Caco-2 (cell line): ENCODE data around the gene CHRFAM7A. TPM values are rescaled to one million over a fixed set of nuclear protein-coding genes. Genes with fewer than 3 reads are reported as not detected.
"Not testable (repeated sequence)": the region's sequence is repeated elsewhere in the genome, so short reads cannot be mapped to it uniquely, and the experiment has no call there.

Source experiments
- BruUV-seq: library from RNA; stranded (reverse); fragments of 400-500 nt; replicated peaks from 2 replicates; lab custom pipeline; 2021; lab: Mats Ljungman, UMichigan
- CTCF ChIA-PET: fragments of 300-600 bp; sonication (Branson Sonifier 250); formaldehyde crosslinking; loops from one replicate; lab custom pipeline; 2022; ENCODE audit warnings: antibody characterized with exemption; lab: Charles Lee
- POLR2A ChIA-PET: fragments of 300-600 bp; sonication (Branson Sonifier 250); formaldehyde crosslinking; loops from one replicate; lab custom pipeline; 2022; ENCODE audit warnings: antibody characterized with exemption; lab: Charles Lee
- DNase-seq, 2 experiments: peaks; one replicate each; pipeline versions ENCODE4 v3.0.0 to v3.0.0-alpha.2; 2020 to 2022
- H3K27me3 ChIP-seq: replicated peaks from 2 replicates; pipeline ENCODE4 v1.6.0; 2011; ENCODE audit warnings: low read length; ENCODE audit not compliant: control insufficient read depth, insufficient read depth
- H3K36me3 ChIP-seq: 2 replicates; pipeline ENCODE4 v1.5.1; 2011; ENCODE audit warnings: low read length; ENCODE audit not compliant: control insufficient read depth, insufficient read depth
- H3K4me1 ChIP-seq: fragments of 250-450 bp; sonication (Bioruptor Pico); 2 replicates; pipeline ENCODE4 v1.5.1; 2020; ENCODE audit warnings: mild to moderate bottlenecking
- H3K4me3 ChIP-seq: 2 replicates; pipeline ENCODE4 v1.5.1; 2011; ENCODE audit warnings: low read depth, mild to moderate bottlenecking, control low read depth, low read length
- H3K9me3 ChIP-seq: fragments of 250-450 bp; sonication (Bioruptor Pico); 2 replicates; pipeline ENCODE4 v1.5.1; 2020; ENCODE audit warnings: mild to moderate bottlenecking, moderate library complexity
- H3K27ac Mint-ChIP-seq: one replicate; pipeline ENCODE4 v1.8.0; 2022; ENCODE audit warnings: mixed read lengths; ENCODE audit not compliant: unreplicated experiment
- H3K27me3 Mint-ChIP-seq: one replicate; pipeline ENCODE4 v1.8.0; 2022; ENCODE audit warnings: mixed read lengths; ENCODE audit not compliant: insufficient read depth, unreplicated experiment
- H3K36me3 Mint-ChIP-seq: one replicate; pipeline ENCODE4 v1.8.0; 2022; ENCODE audit warnings: mild to moderate bottlenecking, mixed read lengths; ENCODE audit not compliant: insufficient read depth, unreplicated experiment
- H3K4me1 Mint-ChIP-seq: one replicate; pipeline ENCODE4 v1.8.0; 2022; ENCODE audit warnings: low read depth, mixed read lengths; ENCODE audit not compliant: unreplicated experiment
- H3K4me3 Mint-ChIP-seq: one replicate; pipeline ENCODE4 v1.8.0; 2022; ENCODE audit warnings: mild to moderate bottlenecking, moderate library complexity, mixed read lengths; ENCODE audit not compliant: unreplicated experiment
- H3K9me3 Mint-ChIP-seq: one replicate; pipeline ENCODE4 v1.8.0; 2022; ENCODE audit warnings: mixed read lengths; ENCODE audit not compliant: unreplicated experiment
- intact Hi-C: fragments of 100-400 bp; cut with micrococcal nuclease; formaldehyde crosslinking; loops from one replicate; pipeline ENCODE4 v1.10.0; 2022; ENCODE audit not compliant: unreplicated experiment
- total RNA-seq: library from RNA; stranded (reverse); gene quantifications from 2 replicates; pipeline ENCODE4 v1.2.3, GENCODE V29; 2022

Gene CHRFAM7A
- total RNA-seq, 1 experiment from 2014 or later = not detected

DNA sequence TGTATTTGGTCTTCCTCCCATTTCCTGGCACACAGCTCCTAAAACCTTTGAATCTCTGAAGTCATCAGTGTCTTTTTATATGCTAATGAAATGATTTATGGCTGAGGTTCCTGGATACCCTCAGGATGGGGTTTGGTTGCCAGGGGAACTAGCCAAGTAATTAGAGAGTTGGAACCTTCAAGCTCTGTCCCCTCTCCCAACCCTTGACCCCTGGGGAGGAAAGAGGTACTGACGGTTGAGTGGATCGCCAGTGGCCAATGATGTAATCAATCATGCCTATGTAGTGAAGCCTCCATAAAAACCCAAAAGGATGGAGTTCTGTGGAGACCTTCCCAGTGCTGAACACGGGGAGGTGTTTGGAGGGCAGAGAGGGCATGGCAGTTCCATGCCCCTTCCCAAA is 25.1 kb downstream of the CHRFAM7A start:
- H3K4me3 Mint-ChIP-seq, H3K27me3 Mint-ChIP-seq, POLR2A ChIA-PET, H3K9me3 ChIP-seq, H3K36me3 Mint-ChIP-seq, H3K9me3 Mint-ChIP-seq, H3K4me1 ChIP-seq, H3K36me3 ChIP-seq, H3K4me1 Mint-ChIP-seq, H3K27ac Mint-ChIP-seq, H3K27me3 ChIP-seq, intact Hi-C loops, CTCF ChIA-PET, BruUV-seq, H3K4me3 ChIP-seq, DNase-seq: not testable (repeated sequence)

DNA sequence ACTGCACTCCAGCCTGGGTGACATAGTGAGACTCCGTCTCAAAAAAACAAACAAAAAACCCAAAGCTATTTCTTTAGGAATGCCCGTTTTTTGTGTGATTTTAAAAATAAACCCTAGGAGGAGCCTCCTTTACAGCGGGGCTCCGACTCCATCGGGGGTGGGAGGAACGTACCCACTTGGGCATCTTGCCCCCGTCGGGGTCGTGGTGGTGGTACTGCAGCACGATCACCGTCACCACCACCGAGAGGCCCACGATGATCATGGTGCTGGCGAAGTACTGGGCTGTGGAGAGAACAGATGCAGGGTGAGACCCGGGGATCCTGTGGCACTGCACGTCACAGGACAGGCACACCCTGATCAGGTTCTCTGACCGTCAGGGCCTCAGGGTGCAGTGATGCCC is 26.1 kb downstream of the CHRFAM7A start:
- BruUV-seq, H3K27ac Mint-ChIP-seq, H3K4me1 ChIP-seq, H3K27me3 Mint-ChIP-seq, H3K9me3 ChIP-seq, POLR2A ChIA-PET, CTCF ChIA-PET, H3K36me3 Mint-ChIP-seq, H3K9me3 Mint-ChIP-seq, DNase-seq, H3K4me3 ChIP-seq, intact Hi-C loops, H3K27me3 ChIP-seq, H3K4me1 Mint-ChIP-seq, H3K4me3 Mint-ChIP-seq, H3K36me3 ChIP-seq: not testable (repeated sequence)

DNA sequence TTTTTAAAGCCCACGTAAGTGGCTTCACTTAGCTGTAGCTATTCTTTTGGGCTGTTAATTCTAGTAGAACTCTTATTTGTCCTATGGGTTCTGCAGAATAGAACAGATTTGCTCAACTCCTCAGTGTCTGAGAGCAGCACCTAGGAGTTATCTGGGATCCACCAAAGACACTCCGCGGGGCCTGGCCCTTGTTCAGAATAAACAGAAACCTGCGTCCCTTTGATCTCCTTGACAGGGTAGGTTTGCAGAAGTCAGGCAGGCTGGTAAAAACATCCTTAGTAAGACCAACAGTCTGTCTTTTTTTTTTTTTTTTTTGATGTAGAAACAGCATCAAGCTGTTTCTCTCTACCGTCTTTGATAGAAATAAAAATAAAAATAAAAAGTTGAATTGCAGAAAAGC is 31.9 kb downstream of the CHRFAM7A start:
- H3K27ac Mint-ChIP-seq, H3K9me3 Mint-ChIP-seq, BruUV-seq, H3K36me3 Mint-ChIP-seq, DNase-seq, H3K27me3 Mint-ChIP-seq, H3K4me3 ChIP-seq, H3K36me3 ChIP-seq, CTCF ChIA-PET, intact Hi-C loops, POLR2A ChIA-PET, H3K9me3 ChIP-seq, H3K4me1 Mint-ChIP-seq, H3K4me1 ChIP-seq, H3K4me3 Mint-ChIP-seq, H3K27me3 ChIP-seq: not testable (repeated sequence)

DNA sequence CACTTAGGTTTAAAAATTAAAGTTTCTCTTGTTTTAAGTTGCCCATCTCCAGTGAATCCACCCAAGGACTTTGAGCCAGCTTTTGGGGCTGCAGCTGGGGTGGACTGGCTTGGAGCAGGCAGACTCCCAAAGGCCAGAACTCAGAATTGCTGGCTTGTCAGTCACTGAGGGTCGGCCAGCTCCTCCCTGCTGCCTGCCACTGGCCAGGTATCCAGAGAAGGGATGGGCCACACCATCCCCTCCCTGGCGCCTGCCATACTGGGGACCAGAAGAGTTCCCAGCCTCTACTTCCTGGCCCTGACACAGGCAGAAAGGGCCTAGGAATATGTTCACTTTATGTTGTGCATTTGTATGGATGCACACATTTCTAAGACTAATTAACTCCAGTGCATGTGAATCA is 32.4 kb downstream of the CHRFAM7A start:
- H3K27ac Mint-ChIP-seq, H3K9me3 Mint-ChIP-seq, H3K4me1 ChIP-seq, H3K4me3 Mint-ChIP-seq, BruUV-seq, H3K9me3 ChIP-seq, POLR2A ChIA-PET, H3K27me3 Mint-ChIP-seq, intact Hi-C loops, DNase-seq, H3K27me3 ChIP-seq, H3K4me1 Mint-ChIP-seq, CTCF ChIA-PET, H3K36me3 Mint-ChIP-seq, H3K36me3 ChIP-seq, H3K4me3 ChIP-seq: not testable (repeated sequence)

DNA sequence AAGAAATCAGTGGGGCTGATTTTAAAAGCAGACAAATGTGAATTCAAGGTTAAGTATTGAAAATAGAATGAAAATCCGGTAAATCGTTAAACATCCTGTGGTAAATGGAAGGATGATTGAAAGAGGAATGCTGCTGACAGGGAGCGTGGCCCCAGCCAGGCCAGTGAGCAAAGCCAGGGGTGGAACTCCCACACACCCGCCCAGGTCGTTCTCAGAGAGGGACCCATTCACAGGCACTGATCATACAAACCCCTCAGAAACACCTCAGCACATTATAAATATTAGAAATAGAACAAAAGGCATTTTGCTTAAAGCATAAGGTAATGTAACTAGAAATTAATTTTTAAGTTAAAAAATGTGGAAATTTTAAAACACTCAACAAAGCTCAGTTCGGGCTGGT is 38.3 kb downstream of the CHRFAM7A start:
- H3K4me3 ChIP-seq, H3K9me3 Mint-ChIP-seq, BruUV-seq, POLR2A ChIA-PET, H3K27me3 ChIP-seq, H3K4me1 ChIP-seq, CTCF ChIA-PET, intact Hi-C loops, H3K4me3 Mint-ChIP-seq, DNase-seq, H3K36me3 ChIP-seq, H3K36me3 Mint-ChIP-seq, H3K27ac Mint-ChIP-seq, H3K9me3 ChIP-seq, H3K4me1 Mint-ChIP-seq, H3K27me3 Mint-ChIP-seq: not testable (repeated sequence)

DNA sequence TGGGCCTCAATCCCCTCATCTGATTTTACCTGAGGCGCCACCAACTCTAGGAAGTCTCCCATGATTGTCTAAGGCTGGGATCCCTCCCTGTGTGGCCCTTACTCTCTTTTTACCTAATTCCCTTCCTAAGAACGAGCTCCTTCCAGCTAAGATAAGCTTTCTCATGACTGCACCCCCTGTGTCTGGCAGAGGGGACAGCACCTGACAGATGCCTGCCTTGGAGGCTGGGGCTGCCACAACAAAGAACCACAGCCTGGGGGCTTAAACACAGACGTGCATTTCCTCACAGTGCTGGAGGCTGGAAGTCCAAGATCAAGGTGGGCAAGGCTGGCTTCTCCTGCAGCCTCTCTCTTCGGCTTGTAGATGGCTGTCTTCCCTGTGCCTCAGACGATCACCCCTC is 43.5 kb downstream of the CHRFAM7A start:
- H3K4me1 Mint-ChIP-seq, BruUV-seq, H3K27ac Mint-ChIP-seq, H3K9me3 Mint-ChIP-seq, H3K27me3 ChIP-seq, H3K4me3 ChIP-seq, H3K36me3 ChIP-seq, CTCF ChIA-PET, H3K4me1 ChIP-seq, H3K4me3 Mint-ChIP-seq, DNase-seq, H3K36me3 Mint-ChIP-seq, intact Hi-C loops, H3K9me3 ChIP-seq, H3K27me3 Mint-ChIP-seq, POLR2A ChIA-PET: not testable (repeated sequence)

DNA sequence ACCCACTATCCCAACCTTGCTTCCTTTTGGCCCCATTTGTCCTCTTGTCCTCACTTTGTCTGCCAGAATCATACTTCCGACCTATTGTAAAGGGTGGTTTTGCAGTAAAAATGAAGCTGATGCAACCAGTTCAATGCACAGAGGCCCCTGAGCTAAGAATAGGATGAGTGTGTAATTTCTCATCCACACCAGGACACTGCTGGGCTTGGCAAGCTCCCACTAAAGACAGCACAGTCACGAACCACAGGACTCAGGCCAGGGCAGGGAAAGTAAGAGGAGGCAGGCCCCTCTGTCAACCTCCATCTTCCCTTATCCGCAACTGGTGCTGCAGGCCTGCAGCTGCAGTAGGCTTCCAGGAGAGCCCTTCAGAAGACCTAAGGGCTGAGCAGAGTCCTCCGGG is 56.8 kb downstream of the CHRFAM7A start:
- H3K27me3 Mint-ChIP-seq, H3K9me3 Mint-ChIP-seq, H3K27me3 ChIP-seq, H3K36me3 ChIP-seq, POLR2A ChIA-PET, BruUV-seq, H3K4me1 Mint-ChIP-seq, H3K4me1 ChIP-seq, CTCF ChIA-PET, DNase-seq, H3K9me3 ChIP-seq, H3K27ac Mint-ChIP-seq, H3K4me3 ChIP-seq, H3K36me3 Mint-ChIP-seq, intact Hi-C loops, H3K4me3 Mint-ChIP-seq: not testable (repeated sequence)
